Measurements from ENCODE around the gene TMEM50B.

TMEM50B gene

GRCh38 chr21:33402001-33402979, 77.5 kb downstream of the TMEM50B start:
- 0 out of 2 replicates have a peak overlapping the region, but pooled peaks have one; percentile 37 for H3K9ac ChIP-seq (ENCODE audit: low read depth, low read length)
- no peak overlapping the region for H3K27ac ChIP-seq (ENCODE audit: low read length)
- no peaks in the 10 kb centered on the region for H3K9me3 ChIP-seq (ENCODE audit: insufficient read depth, low read depth, low read length)
- no peaks in the 10 kb centered on the region for H3K27me3 ChIP-seq (ENCODE audit: insufficient read depth, low read length)
- peak overlapping the region; percentile 60; the same call in 1 of the 2 replicates for H3K4me3 ChIP-seq (ENCODE audit: low read length)
- no peaks in the 10 kb centered on the region for H3K4me1 ChIP-seq (ENCODE audit: insufficient read depth, low read length)
- no peaks in the 10 kb centered on the region for H3K36me3 ChIP-seq (ENCODE audit: insufficient read depth, low read depth, low read length)

DNA sequence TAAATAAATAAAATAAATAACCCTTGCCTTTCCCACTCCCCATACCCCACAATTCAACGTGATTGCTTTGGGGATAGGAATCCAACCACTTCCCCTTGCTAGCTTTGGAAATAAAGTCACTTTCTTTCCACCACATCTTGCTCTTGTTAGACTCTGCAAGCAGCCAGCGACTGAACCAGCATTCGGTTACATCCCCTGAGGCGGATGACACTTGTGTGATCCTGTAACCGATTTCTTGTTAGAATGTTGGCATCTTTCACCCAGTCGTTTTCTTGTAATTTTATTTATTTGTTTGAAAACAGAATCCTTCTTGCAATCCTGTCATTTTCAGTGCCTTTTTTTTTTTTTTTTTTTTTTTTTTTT, 78.2 kb downstream of the TMEM50B start:
- H3K9me3 ChIP-seq (ENCODE audit: insufficient read depth, low read depth, low read length): no peaks in the 10 kb centered on the region
- no peak overlapping the region for H3K4me3 ChIP-seq (ENCODE audit: low read length)
- H3K27ac ChIP-seq (ENCODE audit: low read length): no peak overlapping the region
- H3K27me3 ChIP-seq (ENCODE audit: insufficient read depth, low read length): no peaks in the 10 kb centered on the region
- H3K4me1 ChIP-seq (ENCODE audit: insufficient read depth, low read length): no peaks in the 10 kb centered on the region
- no peak overlapping the region for H3K9ac ChIP-seq (ENCODE audit: low read depth, low read length)
- H3K36me3 ChIP-seq (ENCODE audit: insufficient read depth, low read depth, low read length): no peaks in the 10 kb centered on the region
